ENCODE results near the gene GFI1. TPM values are rescaled to one million over a fixed set of nuclear protein-coding genes. Genes with fewer than 3 reads are reported as not detected.
A peak's percentile ranks its signal among the peaks of the same experiment; 100 is the strongest.
"Not testable (repeated sequence)": the region's sequence is repeated elsewhere in the genome, so short reads cannot be mapped to it uniquely, and the experiment has no call there.

GFI1 gene
- total and polyA plus RNA-seq, 8 donors = 0.37 to 34.4 (median 1.2) TPM

DNA sequence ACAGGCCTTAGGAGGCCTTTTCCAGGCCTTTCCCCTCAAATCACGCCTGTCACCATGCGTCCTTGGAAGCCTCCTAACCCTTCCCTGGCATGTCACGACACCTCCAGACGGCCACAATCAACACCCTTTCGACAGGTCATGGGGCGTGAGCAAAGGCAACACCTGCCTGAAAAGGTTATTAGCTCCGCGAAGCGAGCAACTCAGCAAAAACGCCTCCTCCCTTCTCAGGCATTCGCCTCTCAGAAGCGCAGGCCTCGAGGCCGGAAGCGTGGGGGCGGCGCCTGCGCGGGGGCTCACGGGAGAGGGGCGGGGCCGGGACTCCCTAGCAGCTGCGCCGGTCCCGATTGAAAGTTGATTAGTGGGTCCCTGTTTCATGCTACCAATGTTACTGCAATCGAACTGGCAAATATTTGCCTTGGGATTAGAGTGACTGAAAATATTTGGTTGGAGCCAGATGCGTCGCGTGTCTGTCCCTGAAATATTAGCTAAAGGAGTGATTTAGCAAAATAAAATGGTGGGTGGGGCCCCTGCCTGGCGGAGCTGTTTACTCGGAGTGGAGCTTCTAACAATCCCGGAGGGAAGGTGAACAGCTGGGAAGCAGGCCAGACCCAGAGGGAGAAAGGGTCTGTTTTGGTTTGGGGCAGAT, 44.9 kb downstream of the GFI1 start:
- Histone ChIP-seq H3K36me3 (no peaks in the 10 kb centered on the region), H3K27ac (no peak overlapping the region), H3K9me3 (peaks cover 0 to 2% (median under 1%) of the 10 kb centered on the region in 4 donors), H3K4me1 (no peaks in the 10 kb centered on the region), H3K27me3 (no peaks in the 10 kb centered on the region), H3K4me3 (peak overlapping the region; percentile 18 to 36 (median 26))
- WGBS, 5 donors = 29 to 43% (median 39%) methylated on average over 31 to 32 of the region's 32 CpGs
- TF ChIP-seq POLR2AphosphoS5 (IDR thresholded peaks at IDR 0.05) (peak in 1 of 3 donors; percentile 32), EP300 (IDR thresholded peaks at IDR 0.05) (no peak)
- DNase-seq = peak; percentile 61 to 89
- intact Hi-C loops (cut with DNase I; ENCODE audit: low total_unique reads) = no loop called here

DNA sequence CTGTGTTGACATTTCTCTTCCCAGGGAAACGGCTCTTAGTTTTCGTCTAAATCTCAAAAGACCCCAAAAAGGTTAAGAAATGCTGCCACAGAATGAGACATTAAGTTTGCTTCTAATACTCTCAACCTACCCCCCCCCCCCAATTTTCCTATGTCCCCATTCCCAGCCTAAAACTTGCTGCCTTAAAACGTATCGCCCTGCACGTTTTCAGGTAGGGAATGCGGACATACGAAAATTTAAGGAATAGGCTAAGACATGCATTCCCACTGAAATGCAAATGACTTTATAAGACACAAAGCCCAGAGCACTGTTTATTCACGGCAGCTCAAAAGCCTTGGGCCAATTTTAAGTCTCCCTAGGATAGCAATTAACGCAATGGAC, 45.4 kb downstream of the GFI1 start:
- TF ChIP-seq POLR2AphosphoS5 (IDR thresholded peaks at IDR 0.05) (no peak), POLR2A (IDR thresholded peaks at IDR 0.05) (no peak), EP300 (IDR thresholded peaks at IDR 0.05) (no peak)
- TF ChIP-seq, protein P1, sequence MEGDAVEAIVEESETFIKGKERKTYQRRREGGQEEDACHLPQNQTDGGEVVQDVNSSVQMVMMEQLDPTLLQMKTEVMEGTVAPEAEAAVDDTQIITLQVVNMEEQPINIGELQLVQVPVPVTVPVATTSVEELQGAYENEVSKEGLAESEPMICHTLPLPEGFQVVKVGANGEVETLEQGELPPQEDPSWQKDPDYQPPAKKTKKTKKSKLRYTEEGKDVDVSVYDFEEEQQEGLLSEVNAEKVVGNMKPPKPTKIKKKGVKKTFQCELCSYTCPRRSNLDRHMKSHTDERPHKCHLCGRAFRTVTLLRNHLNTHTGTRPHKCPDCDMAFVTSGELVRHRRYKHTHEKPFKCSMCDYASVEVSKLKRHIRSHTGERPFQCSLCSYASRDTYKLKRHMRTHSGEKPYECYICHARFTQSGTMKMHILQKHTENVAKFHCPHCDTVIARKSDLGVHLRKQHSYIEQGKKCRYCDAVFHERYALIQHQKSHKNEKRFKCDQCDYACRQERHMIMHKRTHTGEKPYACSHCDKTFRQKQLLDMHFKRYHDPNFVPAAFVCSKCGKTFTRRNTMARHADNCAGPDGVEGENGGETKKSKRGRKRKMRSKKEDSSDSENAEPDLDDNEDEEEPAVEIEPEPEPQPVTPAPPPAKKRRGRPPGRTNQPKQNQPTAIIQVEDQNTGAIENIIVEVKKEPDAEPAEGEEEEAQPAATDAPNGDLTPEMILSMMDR (IDR thresholded peaks at IDR 0.05) = no peak
- H3K4me1 ChIP-seq = no peaks in the 10 kb centered on the region
- no peaks in the 10 kb centered on the region for H3K36me3 ChIP-seq
- WGBS, 5 donors = 93 to 97% (median 94%) methylated on average over 9 of the region's 9 CpGs
- H3K4me3 ChIP-seq = peak overlapping the region; percentile 18 to 36 (median 26)
- DNase-seq = no peak
- intact Hi-C loops (cut with DNase I; ENCODE audit: low total_unique reads) = no loop called here
- no peak overlapping the region for H3K27ac ChIP-seq
- H3K27me3 ChIP-seq = no peaks in the 10 kb centered on the region
- H3K9me3 ChIP-seq = peaks cover 0 to 7% (median 3%) of the 10 kb centered on the region in 4 donors

DNA sequence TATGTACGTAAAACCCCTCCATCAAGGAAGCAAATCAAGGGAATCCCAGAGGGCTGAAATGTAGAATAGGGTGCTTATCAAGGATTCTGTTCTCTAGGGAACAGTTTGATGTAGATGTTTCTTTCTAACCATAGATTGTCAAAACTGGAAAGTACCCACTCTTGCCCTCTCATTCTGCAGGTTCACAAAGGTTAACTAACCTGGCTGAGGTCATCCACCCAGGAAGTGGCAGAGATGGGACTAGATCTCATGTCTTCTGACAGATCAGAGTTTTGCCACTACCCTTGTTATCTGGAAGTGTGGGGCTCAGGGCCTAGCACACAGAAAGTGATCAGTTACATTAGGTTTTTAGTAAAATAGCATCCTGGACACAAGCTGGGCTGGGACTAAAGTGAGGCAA, 47.4 kb downstream of the GFI1 start:
- Histone ChIP-seq H3K36me3 (no peaks in the 10 kb centered on the region), H3K4me1 (no peaks in the 10 kb centered on the region), H3K27me3 (no peaks in the 10 kb centered on the region), H3K4me3 (no peak overlapping the region), H3K9me3 (peaks cover 0 to 14% (median 5%) of the 10 kb centered on the region in 4 donors), H3K27ac (no peak overlapping the region)
- no peak for DNase-seq
- 85 to 94% (median 89%) methylated on average over 1 of the region's 1 CpG for WGBS, 5 donors
- intact Hi-C loops (cut with DNase I; ENCODE audit: low total_unique reads) = no loop called here
- TF ChIP-seq, protein P1 (IDR thresholded peaks at IDR 0.05) = no peak
- TF ChIP-seq POLR2A (IDR thresholded peaks at IDR 0.05) (no peak), EP300 (IDR thresholded peaks at IDR 0.05) (no peak), POLR2AphosphoS5 (IDR thresholded peaks at IDR 0.05) (no peak)

DNA sequence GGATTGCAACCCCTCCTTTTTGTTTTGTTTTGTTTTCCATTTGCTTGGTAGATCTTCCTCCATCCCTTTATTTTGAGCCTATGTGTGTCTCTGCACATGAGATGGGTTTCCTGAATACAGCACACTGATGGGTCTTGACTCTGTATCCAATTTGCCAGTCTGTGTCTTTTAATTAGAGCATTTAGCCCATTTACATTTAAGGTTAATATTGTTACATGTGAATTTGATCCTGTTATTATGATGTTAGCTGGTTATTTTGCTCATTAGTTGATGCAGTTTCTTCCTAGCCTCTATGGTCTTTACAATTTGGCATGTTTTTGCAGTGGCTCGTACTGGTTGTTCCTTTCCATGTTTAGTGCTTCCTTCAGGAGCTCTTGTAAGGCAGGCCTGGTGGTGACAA, 52.2 kb downstream of the GFI1 start:
- H3K36me3 ChIP-seq; H3K4me1 ChIP-seq; intact Hi-C loops (cut with DNase I; ENCODE audit: low total_unique reads); H3K4me3 ChIP-seq; H3K27ac ChIP-seq; DNase-seq; H3K27me3 ChIP-seq: not testable (repeated sequence)
- peaks cover 0 to 14% (median 5%) of the 10 kb centered on the region in 4 donors for H3K9me3 ChIP-seq
- 80 to 100% (median 83%) methylated on average over 1 of the region's 1 CpG for WGBS, 5 donors

DNA sequence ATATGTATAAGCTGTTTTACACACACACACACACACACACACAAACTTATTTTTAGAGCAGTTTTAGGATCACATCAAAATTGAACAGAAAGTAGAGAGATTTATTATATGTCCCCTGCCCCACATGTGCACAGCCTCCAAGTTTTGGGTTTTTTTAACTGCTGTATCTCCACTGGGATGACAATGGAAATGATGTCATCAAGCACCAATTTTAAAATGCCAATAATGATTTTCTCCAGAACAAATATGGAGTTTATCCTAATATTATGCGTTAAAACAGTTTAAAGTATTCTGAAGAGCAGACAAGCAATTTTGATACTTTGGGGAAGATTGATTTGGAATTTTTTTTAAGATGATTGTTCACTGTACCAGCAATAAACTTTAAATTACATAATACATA, 56.7 kb downstream of the GFI1 start:
- Histone ChIP-seq H3K27me3 (no peaks in the 10 kb centered on the region), H3K4me3 (no peak overlapping the region), H3K9me3 (no peaks in the 10 kb centered on the region), H3K36me3 (no peaks in the 10 kb centered on the region), H3K27ac (no peak overlapping the region), H3K4me1 (no peaks in the 10 kb centered on the region)
- TF ChIP-seq POLR2A (IDR thresholded peaks at IDR 0.05) = no peak
- WGBS, 5 donors = 76 to 97% (median 89%) methylated on average over 1 of the region's 1 CpG
- intact Hi-C loops (cut with DNase I; ENCODE audit: low total_unique reads) = no loop called here
- DNase-seq = no peak

DNA sequence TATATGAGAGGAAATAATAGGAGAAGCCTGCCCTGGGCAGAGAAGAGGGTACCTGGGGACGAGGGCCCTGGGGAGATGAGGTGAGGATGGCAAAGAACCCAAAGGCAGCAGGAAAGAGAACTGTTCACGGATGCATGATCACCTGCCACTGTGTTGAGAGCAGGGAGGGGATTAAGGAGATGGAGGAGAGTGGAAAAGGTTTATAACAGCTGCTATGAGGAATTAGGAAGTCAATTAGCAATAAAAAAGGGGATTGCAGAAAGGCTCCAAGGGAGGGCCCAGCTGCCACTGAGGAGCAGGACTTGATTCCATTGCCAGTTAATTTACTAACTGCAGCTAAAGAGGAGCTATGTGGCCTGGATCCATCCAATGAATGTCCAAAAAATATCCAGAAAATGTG, 61.1 kb downstream of the GFI1 start:
- Histone ChIP-seq H3K27ac (no peak overlapping the region), H3K9me3 (no peaks in the 10 kb centered on the region), H3K36me3 (no peaks in the 10 kb centered on the region), H3K4me1 (no peaks in the 10 kb centered on the region), H3K4me3 (no peak overlapping the region), H3K27me3 (no peaks in the 10 kb centered on the region)
- intact Hi-C loops (cut with DNase I; ENCODE audit: low total_unique reads) = no loop called here
- DNase-seq = no peak
- no peak for TF ChIP-seq EP300 (IDR thresholded peaks at IDR 0.05)
- TF ChIP-seq, protein P1 (IDR thresholded peaks at IDR 0.05) = no peak
- TF ChIP-seq POLR2A (IDR thresholded peaks at IDR 0.05) = no peak
- no peak for TF ChIP-seq POLR2AphosphoS5 (IDR thresholded peaks at IDR 0.05)
- WGBS, 5 donors = 50 to 70% (median 58%) methylated on average over 2 of the region's 2 CpGs
